HG03432 (cell line): ENCODE results near the gene ABI2.
"Not testable (repeated sequence)": the region's sequence is repeated elsewhere in the genome, so short reads cannot be mapped to it uniquely, and the experiment has no call there.

ENCODE experiments used
- ATAC-seq: cut with Tn5 transposase; IDR thresholded peaks from one replicate; pipeline ENCODE4 v1.9.1; 2021; ENCODE audit warnings: mild to moderate bottlenecking, moderate library complexity; ENCODE audit not compliant: unreplicated experiment

The ABI2 gene

GRCh38 chr2:203413796-203414195 lies 85.6 kb downstream of the ABI2 start:
- no peak for ATAC-seq

DNA sequence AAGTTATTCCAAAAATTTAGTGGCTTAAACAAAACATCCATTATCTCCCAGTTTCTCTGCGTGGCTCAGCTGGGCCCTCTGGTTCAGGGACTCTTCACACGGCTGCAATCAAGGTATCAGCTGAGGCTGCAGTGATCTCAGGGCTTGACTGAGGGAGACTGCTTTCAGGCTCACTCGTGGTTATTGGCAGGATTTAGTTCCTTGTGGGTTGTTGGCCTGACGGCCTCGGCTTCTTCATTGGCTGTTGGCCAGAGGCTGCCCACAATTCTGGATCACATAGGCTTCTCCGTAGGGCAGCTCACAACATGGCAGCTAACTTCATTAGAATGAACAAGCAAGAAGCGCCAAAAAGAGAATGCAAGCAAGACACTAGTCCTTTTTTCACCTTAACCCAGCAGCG lies 90.1 kb downstream of the ABI2 start:
- ATAC-seq, result no peak

DNA sequence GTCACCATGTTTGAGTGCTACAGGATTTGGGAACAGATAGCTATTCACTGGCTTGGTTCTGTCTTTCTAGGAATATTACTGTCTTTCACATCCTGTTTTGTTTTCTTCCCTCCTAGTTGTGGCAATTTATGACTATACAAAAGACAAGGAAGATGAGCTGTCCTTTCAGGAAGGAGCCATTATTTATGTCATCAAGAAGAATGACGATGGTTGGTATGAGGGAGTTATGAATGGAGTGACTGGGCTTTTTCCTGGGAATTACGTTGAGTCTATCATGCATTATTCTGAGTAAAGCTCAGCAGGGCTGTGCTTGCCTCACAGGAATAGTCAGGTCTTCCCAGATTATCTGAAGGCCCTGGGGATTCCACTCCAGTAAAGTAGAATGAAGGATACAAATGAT lies 98.9 kb downstream of the ABI2 start:
- no peak for ATAC-seq

GRCh38 chr2:203429643-203430042 lies 101.4 kb downstream of the ABI2 start:
- ATAC-seq, result not testable (repeated sequence)

GRCh38 chr2:203431391-203432185 lies 103.4 kb downstream of the ABI2 start:
- no peak for ATAC-seq

DNA sequence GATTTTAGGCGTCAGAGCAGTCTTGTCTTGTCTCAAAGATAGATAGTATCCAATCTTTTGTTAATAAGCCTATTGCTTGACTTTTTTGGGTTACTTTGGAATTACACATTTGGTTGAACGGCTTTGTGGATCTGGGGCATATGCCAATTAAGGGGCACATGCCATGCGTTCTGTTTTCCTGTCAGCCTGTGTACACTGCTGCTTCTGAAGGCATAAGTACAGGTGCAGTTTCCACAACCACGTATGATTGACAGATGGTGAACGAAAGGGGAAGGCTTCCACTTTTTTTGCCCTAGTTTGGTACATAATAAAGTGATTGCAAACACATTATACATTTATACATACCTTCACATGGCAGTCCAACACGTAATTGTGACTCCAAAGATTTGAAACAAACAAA lies 104.6 kb downstream of the ABI2 start:
- no peak for ATAC-seq

- no peak for ATAC-seq
These were observed 108.3 kb downstream of the ABI2 start for GRCh38 chr2:203436496-203436895.

DNA sequence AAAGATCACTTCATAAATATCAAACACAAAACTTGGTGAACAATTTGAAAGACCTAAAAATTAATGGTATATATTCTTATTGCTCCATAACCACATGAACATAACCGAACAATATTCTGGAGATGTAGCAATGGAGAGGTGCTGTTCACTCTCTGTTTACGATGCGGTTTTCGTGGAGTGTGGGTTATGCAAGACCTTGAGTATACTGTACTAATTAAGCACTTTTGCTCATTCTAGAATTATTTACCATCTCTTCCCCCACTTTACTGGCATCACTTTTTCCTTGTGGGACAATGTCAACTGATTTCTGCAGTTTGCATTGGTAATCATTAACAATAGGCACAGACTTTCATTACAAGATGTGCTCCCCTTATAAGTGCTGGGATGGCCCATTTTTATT lies 109.3 kb downstream of the ABI2 start:
- no peak for ATAC-seq

DNA sequence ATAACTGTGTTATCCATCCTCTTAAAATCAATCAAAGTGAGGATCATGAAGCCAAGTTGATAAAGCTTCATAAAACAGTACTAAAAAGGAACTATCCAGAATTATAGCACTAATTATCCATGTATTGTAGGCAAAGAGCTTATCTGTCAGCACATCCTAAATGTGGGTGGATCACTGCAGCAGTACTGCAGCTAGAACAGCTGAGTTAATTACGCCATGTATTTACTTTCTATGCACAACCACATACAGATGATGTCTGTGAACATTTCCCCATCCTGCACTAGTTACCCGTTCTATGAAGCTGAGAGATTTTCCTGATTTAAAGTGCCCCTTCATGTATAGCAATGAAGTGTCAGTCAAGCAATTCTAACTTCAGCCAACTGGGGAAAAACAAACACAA lies 110.3 kb downstream of the ABI2 start:
- ATAC-seq, result no peak

DNA sequence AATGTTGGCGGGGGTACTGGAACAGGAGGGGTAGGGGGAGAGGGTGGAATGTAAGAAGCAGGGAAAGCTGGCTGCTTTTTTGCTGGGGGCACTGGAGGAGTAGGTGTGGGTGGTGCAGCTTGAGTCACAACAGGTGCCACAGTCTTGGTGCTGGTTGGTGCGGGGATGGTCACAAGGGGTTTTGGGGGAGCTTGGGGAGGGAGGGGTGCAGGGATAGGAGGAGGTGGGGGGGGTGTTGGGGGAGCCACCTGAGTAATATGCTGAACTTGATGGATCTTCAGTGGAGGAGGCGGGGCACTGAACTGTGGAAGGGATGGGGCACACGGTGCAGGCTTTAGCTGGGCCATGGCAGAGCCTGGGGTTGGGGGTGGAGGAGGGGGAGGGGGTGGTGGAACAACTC lies 112.5 kb downstream of the ABI2 start:
- ATAC-seq, result no peak

DNA sequence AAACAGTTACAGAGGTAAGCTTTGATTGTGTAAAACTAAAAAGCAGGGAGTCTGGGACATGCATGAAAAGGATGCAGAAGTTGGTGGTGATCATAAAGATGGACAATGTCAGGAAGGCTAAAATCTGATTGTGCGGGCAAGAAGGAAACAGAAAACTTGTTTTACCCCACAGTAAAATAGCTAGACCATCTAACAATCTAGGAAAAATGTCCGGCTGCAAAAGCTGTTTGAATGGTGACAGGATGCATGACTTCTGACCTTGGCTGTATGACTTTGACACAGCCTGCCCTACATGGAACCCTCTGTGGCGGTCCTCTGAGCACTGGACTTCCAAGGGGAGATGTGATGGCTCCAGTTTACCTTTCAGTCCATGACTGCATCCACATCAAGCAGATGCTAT lies 113.3 kb downstream of the ABI2 start:
- ATAC-seq, result no peak

DNA sequence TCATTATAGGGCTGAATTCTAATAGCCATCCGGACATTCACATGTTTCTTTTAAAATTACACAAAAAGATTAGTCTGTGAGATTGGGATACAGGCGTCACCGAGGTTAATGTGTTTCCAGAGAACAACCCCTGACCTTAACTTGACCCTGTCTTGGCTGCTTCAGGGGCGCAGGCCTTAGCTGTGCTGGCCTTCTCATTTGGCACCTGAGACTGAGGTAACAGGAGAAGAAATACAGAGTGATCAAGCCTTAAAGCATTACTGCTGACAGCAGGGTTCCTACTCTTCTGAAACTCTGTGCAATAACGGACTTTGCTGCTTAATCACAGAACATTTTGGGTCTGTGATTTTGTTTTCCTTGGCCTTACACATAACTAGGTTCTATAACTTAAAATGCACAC lies 114.3 kb downstream of the ABI2 start:
- ATAC-seq, result no peak

DNA sequence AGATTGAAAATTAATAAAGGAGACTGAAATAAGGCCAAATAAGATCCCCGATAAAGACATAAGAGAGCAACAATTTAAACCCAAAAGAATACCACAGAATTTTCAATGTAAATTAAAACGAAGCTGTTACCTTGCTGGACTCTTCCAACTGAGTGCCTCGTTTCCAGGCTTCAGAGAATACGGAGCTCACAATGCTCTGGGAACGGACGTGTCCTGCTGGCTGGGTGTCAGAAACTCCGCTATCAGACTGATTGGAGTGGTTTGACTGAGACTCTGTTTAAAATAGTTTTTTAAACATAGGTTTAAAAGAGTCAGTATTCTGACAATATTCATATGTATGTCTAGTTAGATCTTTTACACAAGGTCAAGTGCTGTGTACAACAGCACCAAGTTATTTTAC lies 116.5 kb downstream of the ABI2 start:
- no peak for ATAC-seq

DNA sequence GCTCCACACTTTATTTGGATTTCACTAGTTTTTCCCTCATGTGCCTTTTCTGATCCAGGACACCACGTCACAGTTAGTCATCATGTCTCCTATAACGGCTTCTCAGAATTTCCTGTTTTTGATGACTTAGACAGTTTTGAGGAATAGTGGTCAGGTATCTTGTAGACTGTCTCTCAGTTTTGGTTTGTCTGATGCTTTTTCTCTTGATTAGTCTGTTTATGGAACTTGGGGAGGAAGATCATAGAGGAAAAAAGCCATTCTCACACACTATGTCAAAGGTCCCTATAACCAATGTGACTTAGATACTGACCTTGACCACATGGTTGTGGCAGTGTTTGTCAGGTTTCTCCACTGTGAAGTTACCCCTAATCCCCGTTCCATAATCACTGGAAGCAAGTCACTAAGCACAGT lies 117.9 kb downstream of the ABI2 start:
- no peak for ATAC-seq

DNA sequence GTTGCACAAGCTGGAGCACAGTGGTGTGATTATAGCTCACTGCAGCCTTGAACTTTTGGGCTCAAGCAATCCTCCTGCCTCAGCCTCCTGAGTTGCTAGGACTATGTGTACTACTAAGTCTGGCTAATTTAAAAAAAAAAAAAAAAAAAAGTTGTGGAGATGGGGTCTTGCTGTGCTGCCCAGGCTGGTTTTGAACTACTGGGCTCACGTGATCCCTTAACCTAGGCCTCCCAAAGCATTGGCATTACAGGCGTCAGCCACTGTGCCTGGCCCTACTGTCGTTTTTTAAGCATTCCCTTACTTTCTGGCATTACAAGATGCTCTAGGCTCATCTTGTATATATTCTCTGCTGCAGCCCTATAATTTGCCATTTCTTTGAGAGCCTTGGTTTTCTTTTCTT lies 118.6 kb downstream of the ABI2 start:
- ATAC-seq, result no peak

GRCh38 chr2:203450561-203450960 lies 122.4 kb downstream of the ABI2 start:
- ATAC-seq, result no peak

- ATAC-seq, result no peak
These were observed 122.8 kb downstream of the ABI2 start for GRCh38 chr2:203451011-203451410.

- no peak for ATAC-seq
These were observed 123.5 kb downstream of the ABI2 start for GRCh38 chr2:203451689-203452088.

- ATAC-seq, result peak; percentile 66
These were observed 125.8 kb downstream of the ABI2 start for GRCh38 chr2:203453858-203454451.

DNA sequence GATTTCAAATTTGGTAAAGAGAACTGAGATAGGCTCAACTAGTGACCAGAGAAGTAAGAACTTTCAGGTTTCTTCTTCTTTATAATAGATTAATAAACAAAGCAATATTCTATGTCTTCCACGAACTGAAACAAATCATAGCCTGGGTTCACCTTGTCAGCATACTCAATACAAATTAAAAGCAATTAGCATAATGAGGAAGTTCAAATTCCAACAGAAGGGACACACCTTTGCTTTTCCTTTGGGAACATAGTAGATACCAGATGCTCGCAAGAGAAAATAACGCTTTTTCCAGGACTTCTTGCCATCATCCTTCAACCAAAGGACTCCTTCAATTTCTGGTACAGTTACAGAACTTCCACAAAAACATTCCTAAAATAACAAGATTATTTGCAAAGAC lies 127.0 kb downstream of the ABI2 start:
- ATAC-seq, result no peak

- no peak for ATAC-seq
These were observed 133.6 kb downstream of the ABI2 start for GRCh38 chr2:203461746-203462145.

DNA sequence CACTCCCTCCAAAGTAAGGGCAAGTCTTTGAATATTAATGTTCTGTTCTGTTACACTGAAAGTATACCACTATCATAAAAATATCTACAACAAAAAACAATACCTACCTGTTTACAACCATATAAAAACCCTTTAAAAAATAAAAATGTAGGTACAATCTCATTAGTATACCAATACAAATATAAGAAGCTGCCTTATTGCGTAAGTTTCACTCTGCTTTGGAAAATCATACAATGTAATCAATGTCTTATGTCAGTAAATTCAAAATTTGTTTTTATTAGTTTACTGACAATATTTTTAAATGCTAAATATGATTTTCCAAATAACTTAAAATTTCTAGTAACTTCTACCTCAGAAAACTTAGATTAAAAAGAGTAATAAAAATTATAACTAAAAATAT lies 134.1 kb downstream of the ABI2 start:
- ATAC-seq, result no peak

DNA sequence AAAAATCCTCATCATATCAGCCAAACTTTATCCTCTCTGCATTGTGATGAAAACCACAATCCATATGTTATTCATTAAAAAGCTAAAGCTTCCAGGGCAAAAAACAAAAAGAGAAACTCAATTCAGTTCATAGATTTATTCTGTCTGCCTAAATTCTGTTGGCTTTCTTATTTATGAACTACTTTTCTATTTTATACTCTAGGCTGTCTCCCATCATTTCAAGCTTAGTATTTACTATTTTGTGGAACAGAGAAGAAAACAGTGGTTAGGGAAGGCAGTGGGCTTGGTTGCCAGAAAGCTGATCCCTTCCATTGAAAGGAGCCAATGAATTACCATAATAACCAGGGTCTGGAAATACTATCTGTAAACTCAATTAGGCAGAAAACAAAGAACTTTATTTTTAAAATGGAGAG lies 135.1 kb downstream of the ABI2 start:
- ATAC-seq, result no peak
